Kidney tubule cell (primary cell): ENCODE data around the gene RBM4.
"Not testable (repeated sequence)": the region's sequence is repeated elsewhere in the genome, so short reads cannot be mapped to it uniquely, and the experiment has no call there.

ENCODE experiments used
- DNase-seq: peaks from one replicate; pipeline ENCODE4 v3.0.0-alpha.2; 2018; ENCODE audit warnings: low spot score

The RBM4 gene

DNA sequence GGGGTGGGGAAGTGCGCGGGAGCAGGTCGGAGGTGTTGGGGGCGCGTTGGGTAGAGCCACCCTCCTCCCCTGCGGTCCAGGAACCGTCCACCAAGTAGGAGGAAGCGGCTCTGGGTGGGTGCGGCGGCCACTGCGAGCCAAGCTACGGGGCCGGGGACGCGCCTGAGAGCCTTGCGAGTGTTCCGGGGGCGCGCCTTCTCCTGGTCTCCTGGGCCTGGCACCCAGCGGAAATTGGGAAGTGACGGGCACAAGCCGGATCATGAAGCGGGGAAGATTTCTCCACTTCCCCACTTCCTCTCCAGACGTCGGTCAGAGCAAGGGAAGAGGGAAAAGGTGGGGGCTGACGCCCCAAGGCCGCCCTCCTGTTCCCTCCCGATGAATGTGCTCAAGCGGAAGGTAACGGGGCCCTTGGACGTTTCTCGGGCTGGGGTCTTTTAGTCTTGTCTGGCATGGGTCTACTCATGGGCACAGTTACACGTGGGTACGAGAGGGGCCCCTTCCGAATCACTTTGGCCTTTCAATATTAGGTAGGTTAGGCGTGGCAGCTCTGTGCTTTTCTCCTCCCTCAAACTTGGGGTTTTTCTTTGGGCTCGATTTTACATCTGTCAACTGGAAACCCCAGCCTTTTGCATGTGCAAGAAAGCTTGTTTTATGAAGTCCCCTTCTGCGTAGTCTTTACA is 21.2 kb upstream of the RBM4 start:
- DNase-seq, result peak; percentile 75

DNA sequence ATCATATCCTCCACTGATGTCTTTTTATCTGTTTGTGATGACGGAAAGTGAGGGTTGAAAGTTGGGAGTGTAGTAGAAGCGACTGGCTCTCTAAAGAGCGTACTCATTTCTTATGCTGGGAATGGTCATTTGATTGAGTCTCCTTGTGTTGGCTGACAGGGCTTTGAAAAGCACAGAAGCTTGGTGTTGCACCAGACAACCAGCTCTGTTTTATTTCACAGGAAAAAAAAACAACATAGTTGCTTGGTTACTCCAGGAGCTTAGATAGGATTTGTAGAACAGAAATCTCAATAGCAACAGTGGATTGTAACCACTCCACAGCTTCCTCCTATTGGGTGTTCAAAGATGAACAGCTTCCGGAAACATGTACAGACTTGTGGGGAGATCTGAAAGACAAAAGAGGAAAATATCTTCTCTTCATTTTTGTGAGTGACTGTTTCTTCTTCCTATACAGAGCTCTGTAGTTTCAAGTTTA is 19.4 kb upstream of the RBM4 start:
- peak; percentile 44 for DNase-seq

DNA sequence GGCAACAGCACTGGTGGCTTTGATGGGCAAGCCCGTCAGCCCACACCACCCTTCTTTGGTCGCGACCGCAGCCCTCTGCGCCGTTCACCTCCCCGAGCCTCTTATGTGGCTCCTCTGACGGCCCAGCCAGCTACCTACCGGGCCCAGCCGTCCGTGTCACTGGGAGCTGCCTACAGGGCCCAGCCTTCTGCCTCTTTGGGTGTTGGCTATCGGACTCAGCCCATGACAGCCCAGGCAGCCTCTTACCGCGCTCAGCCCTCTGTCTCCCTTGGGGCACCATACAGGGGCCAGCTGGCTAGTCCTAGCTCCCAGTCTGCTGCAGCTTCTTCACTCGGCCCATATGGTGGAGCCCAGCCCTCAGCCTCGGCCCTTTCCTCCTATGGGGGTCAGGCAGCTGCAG is 14.1 kb upstream of the RBM4 start:
- DNase-seq, result no peak

DNA sequence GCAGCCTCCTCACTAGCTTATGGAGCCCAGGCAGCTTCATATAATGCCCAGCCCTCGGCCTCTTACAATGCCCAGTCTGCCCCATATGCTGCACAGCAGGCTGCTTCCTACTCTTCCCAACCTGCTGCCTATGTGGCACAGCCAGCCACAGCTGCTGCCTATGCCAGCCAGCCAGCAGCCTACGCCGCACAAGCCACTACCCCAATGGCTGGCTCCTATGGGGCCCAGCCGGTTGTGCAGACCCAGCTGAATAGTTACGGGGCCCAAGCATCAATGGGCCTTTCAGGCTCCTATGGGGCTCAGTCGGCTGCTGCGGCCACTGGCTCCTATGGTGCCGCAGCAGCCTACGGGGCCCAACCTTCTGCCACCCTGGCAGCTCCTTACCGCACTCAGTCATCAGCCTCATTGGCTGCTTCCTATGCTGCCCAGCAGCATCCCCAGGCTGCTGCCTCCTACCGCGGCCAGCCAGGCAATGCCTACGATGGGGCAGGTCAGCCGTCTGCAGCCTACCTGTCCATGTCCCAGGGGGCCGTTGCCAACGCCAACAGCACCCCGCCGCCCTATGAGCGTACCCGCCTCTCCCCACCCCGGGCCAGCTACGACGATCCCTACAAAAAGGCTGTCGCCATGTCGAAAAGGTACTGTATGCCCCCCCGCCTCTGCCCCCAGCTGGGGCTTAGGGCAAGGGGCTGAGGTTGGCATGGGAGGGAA is 13.3 kb upstream of the RBM4 start:
- DNase-seq, result no peak

DNA sequence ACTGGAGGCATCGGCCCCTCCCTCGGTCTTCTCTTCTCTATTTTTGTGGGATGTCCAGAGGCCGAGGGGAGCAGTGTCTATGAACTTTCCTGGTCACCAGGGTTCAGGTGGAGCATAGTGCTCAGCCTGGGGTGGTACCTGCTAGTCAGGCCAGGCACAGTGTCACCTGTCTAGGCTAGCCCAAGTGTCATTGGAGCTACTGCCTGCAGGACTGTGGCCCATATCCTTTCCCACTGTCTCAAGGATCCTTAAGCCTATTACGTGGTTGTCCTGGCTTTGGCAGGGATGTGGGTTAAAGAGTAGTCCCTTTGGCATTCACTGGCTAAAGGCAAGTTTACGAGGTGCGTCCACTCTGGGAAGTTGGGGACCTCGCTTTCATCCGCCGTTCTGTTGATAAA is 12.8 kb upstream of the RBM4 start:
- DNase-seq, result no peak

DNA sequence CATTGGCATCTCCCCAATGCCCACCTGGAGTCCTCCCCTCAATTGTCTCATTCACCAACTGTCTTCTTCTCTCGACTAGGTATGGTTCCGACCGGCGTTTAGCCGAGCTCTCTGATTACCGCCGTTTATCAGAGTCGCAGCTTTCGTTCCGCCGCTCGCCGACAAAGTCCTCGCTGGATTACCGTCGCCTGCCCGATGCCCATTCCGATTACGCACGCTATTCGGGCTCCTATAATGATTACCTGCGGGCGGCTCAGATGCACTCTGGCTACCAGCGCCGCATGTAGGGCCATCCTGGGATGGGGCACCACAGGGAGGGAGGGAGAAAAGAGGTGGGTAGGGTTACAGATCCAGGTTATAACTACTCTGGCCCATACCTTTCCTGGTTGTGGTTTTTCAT is 12.1 kb upstream of the RBM4 start:
- no peak for DNase-seq

GRCh38 chr11:66626926-66627325 is 11.6 kb upstream of the RBM4 start:
- DNase-seq, result no peak

GRCh38 chr11:66628061-66628603 is 10.4 kb upstream of the RBM4 start:
- no peak for DNase-seq

DNA sequence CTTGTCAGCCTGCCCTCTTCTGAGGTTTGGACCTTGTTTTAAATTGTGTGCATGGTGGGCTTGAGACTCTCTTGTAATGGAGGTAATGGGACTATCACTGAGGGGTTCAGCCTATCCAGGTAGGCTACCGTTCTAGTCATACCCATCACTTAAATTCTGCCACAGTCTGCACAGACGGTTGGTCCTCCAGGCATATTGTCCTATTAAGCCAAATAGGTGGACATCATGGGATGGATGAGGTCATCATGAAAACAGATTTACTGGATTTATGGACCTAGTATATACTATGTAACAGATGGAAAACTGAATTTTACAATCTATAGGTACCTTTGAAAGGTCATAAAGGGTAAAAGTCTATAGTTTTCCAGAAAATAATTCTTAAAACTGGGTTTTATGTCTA is 9.1 kb upstream of the RBM4 start:
- DNase-seq, result no peak

DNA sequence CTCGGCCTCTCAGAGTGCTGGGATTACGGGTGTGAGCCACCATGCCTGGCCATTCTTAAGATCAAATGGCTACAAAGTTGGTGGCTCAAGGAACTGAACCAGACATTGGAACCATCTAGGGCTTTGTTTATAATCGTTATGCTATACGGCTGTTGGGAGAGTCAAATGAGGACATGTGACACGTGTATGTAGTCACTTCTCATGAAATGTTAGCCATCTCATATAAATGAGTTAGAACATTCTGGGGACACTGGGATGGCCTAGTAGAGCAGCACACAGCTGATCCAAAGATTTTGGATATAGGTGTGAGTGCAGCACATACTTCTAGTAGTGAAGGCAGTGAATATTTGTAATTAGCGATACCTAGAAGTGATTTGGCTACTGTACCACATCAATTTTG is 6.6 kb upstream of the RBM4 start:
- no peak for DNase-seq

DNA sequence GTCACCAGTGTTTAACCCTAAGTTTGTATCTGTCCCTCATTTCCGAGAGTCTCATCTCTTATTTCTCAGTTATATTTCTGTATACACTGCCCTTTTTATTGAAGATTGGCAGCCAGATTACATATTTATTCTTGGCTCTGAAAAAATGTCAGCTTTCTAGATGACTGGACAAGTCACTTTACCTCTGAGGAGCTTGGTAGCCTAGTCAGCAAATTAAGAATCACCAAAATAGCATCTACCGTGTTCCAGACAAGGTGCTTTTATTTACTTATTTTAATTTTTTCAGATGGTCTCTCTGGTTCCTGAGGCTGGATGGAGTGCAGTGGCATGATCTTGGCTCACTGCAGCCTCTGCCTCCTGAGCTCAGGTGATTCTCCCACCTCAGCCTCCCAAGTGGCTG is 5.6 kb upstream of the RBM4 start:
- no peak for DNase-seq

GRCh38 chr11:66636411-66636810 is 2.1 kb upstream of the RBM4 start:
- DNase-seq, result no peak

- no peak for DNase-seq
These were observed 836 bp upstream of the RBM4 start for GRCh38 chr11:66637557-66638176.

DNA sequence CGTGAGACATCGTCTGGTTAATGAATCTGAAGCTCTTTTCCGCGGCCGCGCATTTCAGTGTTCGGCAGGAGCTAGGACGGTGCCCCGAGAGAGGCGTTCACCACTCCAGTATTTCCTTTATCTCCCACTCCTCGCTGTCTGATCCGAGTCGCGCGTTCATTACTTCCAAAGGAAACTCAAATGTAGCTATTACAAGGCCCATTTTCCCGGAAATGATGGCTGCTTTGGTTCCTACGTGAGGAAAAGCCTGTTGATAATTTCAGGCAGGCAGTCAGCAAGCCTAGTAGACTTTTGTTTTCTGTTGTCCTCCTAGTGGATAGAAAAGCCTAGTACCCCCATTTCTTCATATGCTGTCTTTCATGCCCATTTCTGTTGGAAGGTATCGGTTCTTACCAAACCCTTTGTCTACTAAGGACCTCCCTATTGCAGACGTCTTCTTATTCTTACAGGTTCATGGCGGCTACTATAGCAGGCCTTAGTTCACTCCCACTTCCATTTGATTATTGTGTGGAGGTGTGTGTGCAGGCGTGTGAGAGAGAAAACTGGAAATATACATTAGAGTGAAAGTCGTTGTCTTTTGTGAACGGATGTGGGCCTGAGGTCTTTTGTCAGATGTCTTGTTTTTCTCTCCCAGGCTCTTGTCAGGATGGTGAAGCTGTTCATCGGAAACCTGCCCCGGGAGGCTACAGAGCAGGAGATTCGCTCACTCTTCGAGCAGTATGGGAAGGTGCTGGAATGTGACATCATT is 737 bp downstream of the RBM4 start:
- DNase-seq, result peak; percentile 46

GRCh38 chr11:66639814-66640340 is 1.4 kb downstream of the RBM4 start:
- DNase-seq, result not testable (repeated sequence)

GRCh38 chr11:66641834-66642233 is 3.3 kb downstream of the RBM4 start:
- DNase-seq, result no peak

GRCh38 chr11:66643745-66644437 is 5.4 kb downstream of the RBM4 start:
- no peak for DNase-seq

GRCh38 chr11:66646828-66647227 is 8.3 kb downstream of the RBM4 start:
- DNase-seq, result no peak

DNA sequence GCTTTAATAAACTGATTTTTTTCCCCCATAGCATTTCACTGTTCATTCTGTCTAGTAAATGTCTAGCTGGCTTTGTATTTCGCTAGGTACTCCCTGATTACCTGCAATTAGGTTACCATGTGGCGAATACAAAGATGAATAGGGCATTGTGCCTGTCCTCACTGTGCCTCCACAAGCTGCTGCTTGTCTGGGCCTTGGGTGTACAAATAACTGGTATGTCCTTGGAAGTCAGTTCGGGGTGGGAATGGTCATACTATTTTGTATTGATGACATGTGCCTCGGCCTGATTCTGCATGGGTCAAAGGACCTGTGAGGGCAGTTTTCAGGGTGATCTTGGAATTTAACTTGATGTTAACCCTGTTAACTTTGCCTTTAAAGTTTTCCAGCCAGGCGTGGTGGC is 11.4 kb downstream of the RBM4 start:
- DNase-seq, result no peak

- DNase-seq, result peak; percentile 88
These were observed 12.5 kb downstream of the RBM4 start for GRCh38 chr11:66651016-66651415.

GRCh38 chr11:66652651-66653050 is 14.1 kb downstream of the RBM4 start:
- DNase-seq, result no peak
